ENCODE measurements around the gene TCFL5.
A peak's percentile ranks its signal among the peaks of the same experiment; 100 is the strongest.

Gene TCFL5

GRCh38 chr20:62791301-62792181 is 70.1 kb downstream of the TCFL5 start:
- no peak overlapping the region for H3K27ac ChIP-seq
- peak; percentile 98 for TF ChIP-seq CTCF (conservative IDR thresholded peaks at IDR 0.05)
